ENCODE results near the gene NPEPL1. TPM values are rescaled to one million over a fixed set of nuclear protein-coding genes. Genes with fewer than 3 reads are reported as not detected.

Gene NPEPL1
- total and polyA plus RNA-seq, 2 donors (not counting 3 experiments of a cell fraction or from before 2014, with no cell fraction given): 22.5 to 40.8 TPM

DNA sequence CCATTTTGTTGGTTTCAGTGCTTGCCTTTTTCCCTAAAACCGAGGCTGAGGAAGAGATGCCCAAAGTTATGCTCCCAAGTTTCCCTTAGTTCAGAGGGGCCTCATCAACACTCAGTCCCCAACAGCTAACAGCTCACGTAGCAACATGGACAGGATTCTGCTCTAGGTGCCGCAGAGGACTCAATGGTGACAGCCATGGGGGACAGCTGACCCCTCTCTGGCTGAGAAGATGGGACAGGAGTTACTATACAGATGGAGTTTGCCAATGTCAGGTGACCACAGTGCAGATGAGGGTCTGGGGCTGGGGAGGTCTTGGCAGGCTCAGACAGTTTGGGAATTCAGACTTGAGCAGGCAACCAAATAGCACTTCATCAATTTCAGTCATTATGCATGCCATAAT is 67.3 kb downstream of the NPEPL1 start:
- Histone ChIP-seq H4K20me1 (replicated peaks; ENCODE audit: control insufficient read depth, extremely low read depth, insufficient read depth, low read length) (no peaks in the 10 kb centered on the region), H3K9ac (replicated peaks; ENCODE audit: extremely low read depth, insufficient read depth, low read length) (no peak overlapping the region), H3K4me2 (ENCODE audit: insufficient read depth, low read length) (no peak overlapping the region), H3K27me3 (ENCODE audit: control insufficient read depth in 2 of 2, insufficient read depth in 2 of 2, low read length in 2 of 2) (no peaks in the 10 kb centered on the region), H2AFZ (ENCODE audit: low read depth, low read length) (no peak overlapping the region), H3K79me2 (ENCODE audit: control insufficient read depth, insufficient read depth, low read length) (no peaks in the 10 kb centered on the region), H3K9me1 (replicated peaks; ENCODE audit: control insufficient read depth, extremely low read depth, insufficient read depth, low read length) (no peaks in the 10 kb centered on the region), H3K9me3 (replicated peaks; ENCODE audit: control insufficient read depth, insufficient read depth, low read length) (no peaks in the 10 kb centered on the region), H3K4me1 (ENCODE audit: control insufficient read depth, extremely low read depth, insufficient read depth, low read length) (no peaks in the 10 kb centered on the region), H3K36me3 (ENCODE audit: control insufficient read depth in 2 of 2, extremely low read depth in 1 of 2, insufficient read depth in 2 of 2, low read length in 2 of 2) (no peaks in the 10 kb centered on the region), H3K27ac (ENCODE audit: insufficient read depth, low read depth, low read length) (no peak overlapping the region), H3K4me3 (replicated peaks in 1 of 3; ENCODE audit: insufficient read depth in 1 of 3, low read depth in 1 of 3, low read length in 3 of 3) (no peak overlapping the region)
- CTCF ChIA-PET: no interaction called here
- POLR2A ChIA-PET: no interaction called here
- no peak for FAIRE-seq
- dilution Hi-C loops (cut with MboI; ENCODE audit: extremely low pct_ligation_motif_present, low sequenced_read_pairs): no loop called here
- DNase-seq (ENCODE audit: low read depth, low spot score): no peak
- TF ChIP-seq CTCF (IDR thresholded peaks at IDR 0.05; ENCODE audit: extremely low read depth in 1 of 2, insufficient read depth in 1 of 2, low read depth in 1 of 2, low read length in 2 of 2) (no peak), JUN (IDR thresholded peaks at IDR 0.05; ENCODE audit: borderline replicate concordance, insufficient read depth, insufficient read length, low read depth) (no peak), FOS (IDR thresholded peaks at IDR 0.05; ENCODE audit: borderline replicate concordance, insufficient read depth, low read length) (no peak), POLR2AphosphoS5 (IDR thresholded peaks at IDR 0.05; ENCODE audit: insufficient read depth, low read depth, low read length) (no peak), POLR2A (IDR thresholded peaks at IDR 0.05; ENCODE audit: low read depth, low read length) (no peak), MYC (IDR thresholded peaks at IDR 0.05; ENCODE audit: low read depth, low read length) (no peak), EZH2 (IDR thresholded peaks at IDR 0.05; ENCODE audit: borderline replicate concordance, low read depth, low read length, severe bottlenecking) (no peak), GATA2 (IDR thresholded peaks at IDR 0.05; ENCODE audit: insufficient read depth, insufficient read length, low read depth, low read length) (no peak)
- TF ChIP-seq, protein P1, sequence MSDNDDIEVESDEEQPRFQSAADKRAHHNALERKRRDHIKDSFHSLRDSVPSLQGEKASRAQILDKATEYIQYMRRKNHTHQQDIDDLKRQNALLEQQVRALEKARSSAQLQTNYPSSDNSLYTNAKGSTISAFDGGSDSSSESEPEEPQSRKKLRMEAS (IDR thresholded peaks at IDR 0.05; ENCODE audit: insufficient read depth, insufficient read length): no peak
- intact Hi-C loops (cut with micrococcal nuclease): no loop called here
- BruUV-seq (replicated peaks): no TSS peak

Measured in endothelial cell of umbilical vein (primary cell).